Smooth muscle cell (in vitro differentiated cells): ENCODE results near the gene OSMR. TPM values are rescaled to one million over a fixed set of nuclear protein-coding genes. Genes with fewer than 3 reads are reported as not detected.

Experiments
- DNase-seq: peaks from one replicate; lab custom pipeline; 2025; ENCODE audit not compliant: unreplicated experiment; lab: John Stamatoyannopoulos, UW
- H2AFZ ChIP-seq: fragments of 200-600 bp; sonication (generic); 2 replicates; pipeline ENCODE4 v1.6.0; 2016; ENCODE audit warnings: antibody characterized with exemption, low read depth, mild to moderate bottlenecking
- H3F3A ChIP-seq: fragments of 200-600 bp; sonication (generic); 2 replicates; pipeline ENCODE4 v1.6.0; 2017; ENCODE audit warnings: antibody characterized with exemption, low read depth
- H3K27ac ChIP-seq: fragments of 200-600 bp; sonication (generic); 2 replicates; pipeline ENCODE4 v1.5.1; 2016; ENCODE audit warnings: low read depth, mild to moderate bottlenecking
- H3K27me3 ChIP-seq: fragments of 200-600 bp; sonication (generic); 2 replicates; pipeline ENCODE4 v1.6.1; 2016; ENCODE audit warnings: low read depth, mild to moderate bottlenecking
- H3K36me3 ChIP-seq: fragments of 200-600 bp; sonication (generic); 2 replicates; pipeline ENCODE4 v1.5.1; 2016; ENCODE audit warnings: low read depth
- H3K4me1 ChIP-seq: fragments of 200-600 bp; sonication (generic); 2 replicates; pipeline ENCODE4 v1.5.1; 2016; ENCODE audit warnings: low read depth
- H3K4me2 ChIP-seq: fragments of 200-600 bp; sonication (generic); 2 replicates; pipeline ENCODE4 v1.6.0; 2016; ENCODE audit warnings: mild to moderate bottlenecking
- H3K4me3 ChIP-seq: fragments of 200-600 bp; sonication (generic); 2 replicates; pipeline ENCODE4 v1.5.1; 2016; ENCODE audit warnings: mild to moderate bottlenecking
- H3K79me2 ChIP-seq: fragments of 200-600 bp; sonication (generic); 2 replicates; pipeline ENCODE4 v1.6.0; 2016; ENCODE audit warnings: low read depth, mild to moderate bottlenecking
- H3K9ac ChIP-seq: fragments of 200-600 bp; sonication (generic); 2 replicates; pipeline ENCODE4 v1.6.0; 2016; ENCODE audit warnings: low read depth
- H3K9me3 ChIP-seq: fragments of 200-600 bp; sonication (generic); replicated peaks from 2 replicates; pipeline ENCODE4 v1.5.1; 2016; ENCODE audit warnings: low read depth
- H4K20me1 ChIP-seq: fragments of 200-600 bp; sonication (generic); 2 replicates; pipeline ENCODE4 v1.6.0; 2016; ENCODE audit warnings: low read depth
- CTCF ChIP-seq: fragments of 200-600 bp; sonication (generic); IDR thresholded peaks from 2 replicates; pipeline ENCODE4 v1.5.1; 2017; ENCODE audit warnings: borderline replicate concordance, mild to moderate bottlenecking, antibody characterized with exemption; ENCODE audit not compliant: insufficient read depth, poor library complexity, severe bottlenecking
- WGBS: methylation state at CpG from one replicate; pipeline ENCODE4 v1.1.7; 2016; ENCODE audit warnings: low lambda C conversion rate; 5-methylcytosine and 5-hydroxymethylcytosine counted together
- polyA plus RNA-seq: library from polyadenylated mRNA; unstranded; fragments of >200 nt; fragmentation: Nextera tagmentation; extraction: Ambion mirVana; gene quantifications from 2 replicates; pipeline ENCODE4 v1.2.1, GENCODE V29; 2016
- total RNA-seq: library from RNA; depleted of rRNA; stranded (reverse); fragments of >200 nt; gene quantifications from 2 replicates; pipeline ENCODE4 v1.2.3, GENCODE V29; 2014

Gene OSMR
- total and polyA plus RNA-seq, 2 experiments from 2014 or later: 31.8 to 52.5 TPM

GRCh38 chr5:38892363-38892762 lies 46.6 kb downstream of the OSMR start:
- H3K4me2 ChIP-seq: no peak overlapping the region
- H3K4me1 ChIP-seq: no peaks in the 10 kb centered on the region
- no peaks in the 10 kb centered on the region for H3K27me3 ChIP-seq
- no peak overlapping the region for H3K27ac ChIP-seq
- no peak overlapping the region for H2AFZ ChIP-seq
- no peaks in the 10 kb centered on the region for H3F3A ChIP-seq
- WGBS: 87% methylated on average over 3 of the region's 3 CpGs
- no peak overlapping the region for H3K9ac ChIP-seq
- no peak overlapping the region for H3K4me3 ChIP-seq
- H4K20me1 ChIP-seq: no peaks in the 10 kb centered on the region
- no peak for DNase-seq
- TF ChIP-seq CTCF: no peak
- peaks cover 5% of the 10 kb centered on the region for H3K36me3 ChIP-seq
- peaks cover 11% of the 10 kb centered on the region for H3K9me3 ChIP-seq
- no peaks in the 10 kb centered on the region for H3K79me2 ChIP-seq

- no peaks in the 10 kb centered on the region for H3K79me2 ChIP-seq
- no peaks in the 10 kb centered on the region for H3K27me3 ChIP-seq
- H3K4me3 ChIP-seq: no peak overlapping the region
- no peak overlapping the region for H2AFZ ChIP-seq
- no peaks in the 10 kb centered on the region for H3K4me1 ChIP-seq
- H3F3A ChIP-seq: no peaks in the 10 kb centered on the region
- peaks cover 11% of the 10 kb centered on the region for H3K9me3 ChIP-seq
- H4K20me1 ChIP-seq: peaks cover 3% of the 10 kb centered on the region
- no peak for TF ChIP-seq CTCF
- no peak overlapping the region for H3K4me2 ChIP-seq
- WGBS: 91% methylated on average over 3 of the region's 3 CpGs
- no peak overlapping the region for H3K27ac ChIP-seq
- DNase-seq: no peak
- H3K9ac ChIP-seq: no peak overlapping the region
- no peaks in the 10 kb centered on the region for H3K36me3 ChIP-seq
Measured at GRCh38 chr5:38896760-38897159, 50.9 kb downstream of the OSMR start.

GRCh38 chr5:38899936-38900335 lies 54.1 kb downstream of the OSMR start:
- no peak for TF ChIP-seq CTCF
- no peak overlapping the region for H3K9ac ChIP-seq
- no peaks in the 10 kb centered on the region for H3K4me1 ChIP-seq
- no peaks in the 10 kb centered on the region for H3K79me2 ChIP-seq
- no peak overlapping the region for H2AFZ ChIP-seq
- H3K4me3 ChIP-seq: no peak overlapping the region
- H3K36me3 ChIP-seq: peaks cover 26% of the 10 kb centered on the region
- peaks cover 11% of the 10 kb centered on the region for H3K9me3 ChIP-seq
- no peak for DNase-seq
- peaks cover 3% of the 10 kb centered on the region for H4K20me1 ChIP-seq
- H3K27ac ChIP-seq: no peak overlapping the region
- no peaks in the 10 kb centered on the region for H3K27me3 ChIP-seq
- no peak overlapping the region for H3K4me2 ChIP-seq
- no peaks in the 10 kb centered on the region for H3F3A ChIP-seq
- WGBS: 78% methylated on average over 5 of the region's 5 CpGs

DNA sequence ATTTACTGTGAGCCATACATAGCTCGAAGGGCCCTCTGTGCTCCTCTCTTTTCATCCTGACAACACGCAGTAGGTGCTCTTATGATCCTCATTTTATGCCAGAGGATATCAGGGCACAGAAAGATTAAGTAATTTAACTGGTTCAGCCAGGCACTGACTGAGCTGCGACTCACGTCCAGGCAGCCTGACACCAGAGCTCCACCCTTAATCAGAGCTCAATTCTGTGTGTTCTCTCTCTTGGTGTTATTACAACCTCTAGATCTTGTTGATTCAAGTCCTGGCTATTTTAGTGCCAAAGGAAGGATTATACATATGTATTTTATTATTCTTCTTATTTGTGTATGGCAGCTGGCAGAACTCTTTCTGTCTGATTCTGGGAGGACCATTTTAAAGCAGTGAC lies 59.7 kb downstream of the OSMR start:
- Histone ChIP-seq H3K36me3 (peaks cover 44% of the 10 kb centered on the region), H3F3A (no peaks in the 10 kb centered on the region), H3K9me3 (peaks cover 5% of the 10 kb centered on the region), H4K20me1 (no peaks in the 10 kb centered on the region), H3K27me3 (no peaks in the 10 kb centered on the region), H3K27ac (no peak overlapping the region), H3K4me3 (no peak overlapping the region), H3K4me2 (no peak overlapping the region), H3K9ac (no peak overlapping the region), H2AFZ (no peak overlapping the region), H3K79me2 (no peaks in the 10 kb centered on the region), H3K4me1 (no peaks in the 10 kb centered on the region)
- 91% methylated on average over 4 of the region's 4 CpGs for WGBS
- no peak for DNase-seq
- TF ChIP-seq CTCF: no peak
